ENCODE measurements around the gene UBE3C. TPM values are rescaled to one million over a fixed set of nuclear protein-coding genes. Genes with fewer than 3 reads are reported as not detected.

The UBE3C gene
- total and polyA plus RNA-seq, 9 of the 15 experiments (the other 6 are each of a cell fraction or from before 2014, with no cell fraction given), result 9.6 to 91.7 (median 75.4) TPM

DNA sequence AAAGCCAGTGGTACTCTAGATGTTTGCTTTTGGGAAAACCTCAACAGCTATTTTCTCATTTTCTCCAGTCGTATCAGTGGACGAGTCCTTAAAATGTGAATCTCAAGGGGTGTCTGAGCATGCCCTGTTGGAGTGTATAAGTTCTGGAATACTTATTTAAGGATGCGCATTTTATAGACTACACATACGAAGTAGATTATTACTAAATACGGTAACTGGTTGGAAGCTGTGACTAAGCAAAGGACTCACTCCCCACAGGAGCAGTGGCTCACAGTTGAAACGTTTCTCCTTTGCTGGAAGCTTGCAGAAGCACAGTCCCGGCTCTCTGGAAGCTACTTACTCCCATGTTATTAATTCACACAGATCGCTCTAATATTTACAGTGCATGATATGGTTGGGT, 107.3 kb downstream of the UBE3C start:
- TF ChIP-seq STAG1 (CRISPR knock-in tag; IDR thresholded peaks at IDR 0.05; ENCODE audit: borderline replicate concordance), result no peak
- TF ChIP-seq, protein P1, sequence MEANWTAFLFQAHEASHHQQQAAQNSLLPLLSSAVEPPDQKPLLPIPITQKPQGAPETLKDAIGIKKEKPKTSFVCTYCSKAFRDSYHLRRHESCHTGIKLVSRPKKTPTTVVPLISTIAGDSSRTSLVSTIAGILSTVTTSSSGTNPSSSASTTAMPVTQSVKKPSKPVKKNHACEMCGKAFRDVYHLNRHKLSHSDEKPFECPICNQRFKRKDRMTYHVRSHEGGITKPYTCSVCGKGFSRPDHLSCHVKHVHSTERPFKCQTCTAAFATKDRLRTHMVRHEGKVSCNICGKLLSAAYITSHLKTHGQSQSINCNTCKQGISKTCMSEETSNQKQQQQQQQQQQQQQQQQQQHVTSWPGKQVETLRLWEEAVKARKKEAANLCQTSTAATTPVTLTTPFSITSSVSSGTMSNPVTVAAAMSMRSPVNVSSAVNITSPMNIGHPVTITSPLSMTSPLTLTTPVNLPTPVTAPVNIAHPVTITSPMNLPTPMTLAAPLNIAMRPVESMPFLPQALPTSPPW (CRISPR knock-in tag; IDR thresholded peaks at IDR 0.05), result no peak
- TF ChIP-seq CBX1 (IDR thresholded peaks at IDR 0.05; ENCODE audit: low read depth), result no peak
- no peak for TF ChIP-seq ZNF354B (CRISPR knock-in tag; IDR thresholded peaks at IDR 0.05)
- TF ChIP-seq SIRT6 (IDR thresholded peaks at IDR 0.05; ENCODE audit: low read depth, low read length), result no peak
- TF ChIP-seq, protein P2, sequence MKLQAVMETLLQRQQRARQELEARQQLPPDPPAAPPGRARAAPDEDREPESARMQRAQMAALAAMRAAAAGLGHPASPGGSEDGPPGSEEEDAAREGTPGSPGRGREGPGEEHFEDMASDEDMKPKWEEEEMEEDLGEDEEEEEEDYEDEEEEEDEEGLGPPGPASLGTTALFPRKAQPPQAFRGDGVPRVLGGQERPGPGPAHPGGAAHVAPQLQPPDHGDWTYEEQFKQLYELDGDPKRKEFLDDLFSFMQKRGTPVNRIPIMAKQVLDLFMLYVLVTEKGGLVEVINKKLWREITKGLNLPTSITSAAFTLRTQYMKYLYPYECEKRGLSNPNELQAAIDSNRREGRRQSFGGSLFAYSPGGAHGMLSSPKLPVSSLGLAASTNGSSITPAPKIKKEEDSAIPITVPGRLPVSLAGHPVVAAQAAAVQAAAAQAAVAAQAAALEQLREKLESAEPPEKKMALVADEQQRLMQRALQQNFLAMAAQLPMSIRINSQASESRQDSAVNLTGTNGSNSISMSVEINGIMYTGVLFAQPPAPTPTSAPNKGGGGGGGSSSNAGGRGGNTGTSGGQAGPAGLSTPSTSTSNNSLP (IDR thresholded peaks at IDR 0.05; ENCODE audit: borderline replicate concordance, low read depth, low read length), result no peak
- TF ChIP-seq KDM4B (IDR thresholded peaks at IDR 0.05; ENCODE audit: borderline replicate concordance in 2 of 2, low read depth in 1 of 2), result no peak
- no peak for TF ChIP-seq MYNN (IDR thresholded peaks at IDR 0.05)
- TF ChIP-seq MYNN (CRISPR knock-in tag; IDR thresholded peaks at IDR 0.05), result no peak
- no peak for TF ChIP-seq HIVEP1 (CRISPR knock-in tag; IDR thresholded peaks at IDR 0.05)
- TF ChIP-seq KAT8 (IDR thresholded peaks at IDR 0.05; ENCODE audit: low read depth), result no peak
- peaks cover 3% of the 10 kb centered on the region; the same call in 2 of the 3 replicates for H3K79me2 ChIP-seq (ENCODE audit: control insufficient read depth, insufficient read depth, low read length)
- no peak overlapping the region for H2AFZ ChIP-seq (ENCODE audit: low read depth, low read length)
- ATAC-seq, result no peak
- H4K20me1 ChIP-seq (replicated peaks; ENCODE audit: control insufficient read depth, insufficient read depth, low read length), result no peaks in the 10 kb centered on the region; the same call in 1 of the 2 replicates
- H3K27me3 ChIP-seq (ENCODE audit: control insufficient read depth in 2 of 2, insufficient read depth in 2 of 2, low read length in 2 of 2), result no peaks in the 10 kb centered on the region
- H3K9me3 ChIP-seq (replicated peaks; ENCODE audit: control insufficient read depth, insufficient read depth, low read depth, low read length), result no peaks in the 10 kb centered on the region
- peaks cover 3% of the 10 kb centered on the region for H3K9me1 ChIP-seq (ENCODE audit: control insufficient read depth, insufficient read depth, low read length)
- intact Hi-C loops (cut with micrococcal nuclease) (no loop called here), in situ Hi-C loops (cut with MboI) (no loop called here)
- H3K4me3 ChIP-seq, result no peak overlapping the region
- no peak overlapping the region for H3K4me2 ChIP-seq (ENCODE audit: insufficient read depth, low read length)
- FAIRE-seq, result no peak
- no peak overlapping the region for H3K27ac ChIP-seq (ENCODE audit: extremely low read depth, low read depth, low read length)
- CTCF ChIA-PET (ENCODE audit: low intra/inter-chr PET ratio), result no interaction called here
- peaks cover 79% of the 10 kb centered on the region for H3K36me3 ChIP-seq (ENCODE audit: control insufficient read depth, insufficient read depth, low read length)
- no peak overlapping the region for H3K9ac ChIP-seq (ENCODE audit: insufficient read depth in 1 of 2, low read depth in 2 of 2, low read length in 2 of 2)
- BruUV-seq (replicated peaks), result no TSS peak
- POLR2A ChIA-PET, result no interaction called here
- no peaks in the 10 kb centered on the region for H3K4me1 ChIP-seq (replicated peaks in 1 of 2; ENCODE audit: control insufficient read depth in 2 of 2, insufficient read depth in 2 of 2, low read length in 2 of 2)
- DNase-seq (ENCODE audit: extremely low read depth in 1 of 4, low spot score in 3 of 4), result no peak
- 94% methylated on average over 8 of the region's 8 CpGs for WGBS (ENCODE audit: insufficient coverage, low coverage, missing lambda C conversion rate)

Data from K562 (cell line).